Esophagus squamous epithelium (tissue), 5 donors: ENCODE results near the gene KLLN. TPM values are rescaled to one million over a fixed set of nuclear protein-coding genes. Genes with fewer than 3 reads are reported as not detected.
"Not testable (repeated sequence)": the region's sequence is repeated elsewhere in the genome, so short reads cannot be mapped to it uniquely, and the experiment has no call there.

ENCODE experiments used
- DNase-seq: peaks from one replicate; lab custom pipeline; 2025; lab: John Stamatoyannopoulos, UW
- H3K27ac ChIP-seq, 4 donors: fragments of 200-600 bp; sonication (generic); one replicate each; pipeline ENCODE4 v1.5.1; 2016 to 2019; ENCODE audit warnings: mild to moderate bottlenecking in 1 of 4
- H3K27me3 ChIP-seq, 4 donors: fragments of 200-600 bp; sonication (generic); 1 replicate in 3 of 4; 2 replicates in 1 of 4; pipeline versions ENCODE4 v1.5.1 to v1.6.0; 2017 to 2021; ENCODE audit warnings: antibody characterized with exemption in 1 of 4
- H3K36me3 ChIP-seq, 3 donors: fragments of 200-600 bp; sonication (generic); one replicate each; pipeline ENCODE4 v1.5.1; 2016 to 2019
- H3K4me1 ChIP-seq, 3 donors: fragments of 200-600 bp; sonication (generic); one replicate each; pipeline ENCODE4 v1.5.1; 2017 to 2019
- H3K4me3 ChIP-seq, 4 donors: fragments of 200-600 bp; sonication (generic); 1 replicate in 3 of 4; 2 replicates in 1 of 4; pipeline ENCODE4 v1.5.1; 2016 to 2019; ENCODE audit warnings: mild to moderate bottlenecking in 2 of 4, moderate library complexity in 1 of 4
- H3K9me3 ChIP-seq, 3 donors: fragments of 200-600 bp; sonication (generic); one replicate each; pipeline ENCODE4 v1.5.1; 2016 to 2019
- POLR2A ChIP-seq, 4 donors: fragments of 450-650 bp; IDR thresholded peaks; one replicate each; pipeline ENCODE4 v1.6.1; 2017; ENCODE audit warnings: antibody characterized with exemption in 4 of 4, mild to moderate bottlenecking in 4 of 4, moderate library complexity in 3 of 4
- WGBS, 2 donors: methylation state at CpG; one replicate each; pipeline ENCODE4 v1.1.5; 2018; 5-methylcytosine and 5-hydroxymethylcytosine counted together
- intact Hi-C: fragments of 100-400 bp; cut with DNase I; formaldehyde crosslinking; loops from one replicate; pipeline ENCODE4 v1.15.0; 2022
- total RNA-seq, 4 donors: library from RNA; depleted of rRNA; stranded (reverse); fragments of >200 nt; gene quantifications; one replicate each; pipeline ENCODE4 v1.1.0, GENCODE V29; 2016
- TF ChIP-seq, protein P1 (sequence below), 6 experiments: fragments of 450-650 bp in 4 of 6; fragments of 200-600 bp in 2 of 6; sonication (generic) in 2 of 6; IDR thresholded peaks; one replicate each; pipeline ENCODE4 v1.5.1; 2016 to 2019; ENCODE audit warnings: antibody characterized with exemption in 6 of 6, mild to moderate bottlenecking in 4 of 6, moderate library complexity in 4 of 6
- donor health status: DM: yes; HTN: yes; CAD: no.

Gene KLLN
- total RNA-seq, 4 donors from 2014 or later = 0.11 to 0.91 (median 0.40) TPM

DNA sequence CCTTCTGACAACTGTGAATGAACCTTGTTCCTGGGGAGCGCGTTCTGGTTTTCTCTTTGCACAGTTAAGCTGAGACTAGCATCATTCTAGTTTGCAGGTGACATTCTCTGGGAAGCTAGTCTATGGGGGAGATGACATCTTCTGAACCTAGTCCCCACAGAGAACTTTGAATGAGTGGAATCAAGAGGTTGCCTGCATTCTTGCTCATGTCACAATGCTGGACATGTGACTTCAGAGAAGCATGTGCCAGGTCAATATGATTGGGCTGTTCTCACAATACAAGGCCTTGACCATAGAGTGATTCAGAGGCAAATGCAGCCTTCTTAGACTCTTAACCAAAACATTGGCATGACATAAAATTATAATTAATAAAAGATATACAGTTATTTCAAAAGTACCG is 22.1 kb downstream of the KLLN start:
- Histone ChIP-seq H3K4me1 (peaks cover 3 to 51% (median 23%) of the 10 kb centered on the region in 3 donors), H3K4me3 (no peak overlapping the region), H3K27ac (no peak overlapping the region), H3K27me3 (no peaks in the 10 kb centered on the region), H3K36me3 (no peaks in the 10 kb centered on the region), H3K9me3 (no peaks in the 10 kb centered on the region)
- intact Hi-C loops = no loop called here
- TF ChIP-seq, protein P1, sequence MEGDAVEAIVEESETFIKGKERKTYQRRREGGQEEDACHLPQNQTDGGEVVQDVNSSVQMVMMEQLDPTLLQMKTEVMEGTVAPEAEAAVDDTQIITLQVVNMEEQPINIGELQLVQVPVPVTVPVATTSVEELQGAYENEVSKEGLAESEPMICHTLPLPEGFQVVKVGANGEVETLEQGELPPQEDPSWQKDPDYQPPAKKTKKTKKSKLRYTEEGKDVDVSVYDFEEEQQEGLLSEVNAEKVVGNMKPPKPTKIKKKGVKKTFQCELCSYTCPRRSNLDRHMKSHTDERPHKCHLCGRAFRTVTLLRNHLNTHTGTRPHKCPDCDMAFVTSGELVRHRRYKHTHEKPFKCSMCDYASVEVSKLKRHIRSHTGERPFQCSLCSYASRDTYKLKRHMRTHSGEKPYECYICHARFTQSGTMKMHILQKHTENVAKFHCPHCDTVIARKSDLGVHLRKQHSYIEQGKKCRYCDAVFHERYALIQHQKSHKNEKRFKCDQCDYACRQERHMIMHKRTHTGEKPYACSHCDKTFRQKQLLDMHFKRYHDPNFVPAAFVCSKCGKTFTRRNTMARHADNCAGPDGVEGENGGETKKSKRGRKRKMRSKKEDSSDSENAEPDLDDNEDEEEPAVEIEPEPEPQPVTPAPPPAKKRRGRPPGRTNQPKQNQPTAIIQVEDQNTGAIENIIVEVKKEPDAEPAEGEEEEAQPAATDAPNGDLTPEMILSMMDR (IDR thresholded peaks at IDR 0.05) = no peak
- no peak for TF ChIP-seq POLR2A (IDR thresholded peaks at IDR 0.05)
- WGBS, 2 donors = 89 to 91% methylated on average over 3 of the region's 3 CpGs
- DNase-seq = no peak

DNA sequence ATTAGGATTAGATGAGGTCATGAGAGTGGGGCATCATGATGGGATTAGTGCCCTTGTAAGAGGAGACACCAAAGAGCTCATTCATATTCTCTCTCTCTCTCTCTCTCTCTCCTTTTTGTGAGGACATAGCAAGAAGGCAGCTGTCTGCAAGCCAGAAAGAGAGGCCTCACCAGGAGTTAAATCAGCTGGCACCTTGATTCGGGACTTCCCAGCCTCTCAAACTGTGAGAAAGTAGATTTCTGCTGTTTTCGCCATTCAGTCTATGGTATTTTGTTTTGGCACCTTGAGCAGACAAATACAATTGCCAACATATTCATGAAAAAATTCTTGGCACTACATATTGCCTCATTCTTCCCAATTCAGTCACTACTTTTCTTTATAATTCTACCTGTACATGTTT is 24.7 kb downstream of the KLLN start:
- DNase-seq = no peak
- 34 to 41% methylated on average over 2 of the region's 2 CpGs for WGBS, 2 donors
- H3K36me3 ChIP-seq = no peaks in the 10 kb centered on the region
- intact Hi-C loops = no loop called here
- no peak for TF ChIP-seq POLR2A (IDR thresholded peaks at IDR 0.05)
- TF ChIP-seq, protein P1 (IDR thresholded peaks at IDR 0.05) = no peak
- no peaks in the 10 kb centered on the region for H3K27me3 ChIP-seq
- peaks cover 3 to 33% (median 16%) of the 10 kb centered on the region in 3 donors for H3K4me1 ChIP-seq
- H3K9me3 ChIP-seq = no peaks in the 10 kb centered on the region
- H3K27ac ChIP-seq = no peak overlapping the region
- H3K4me3 ChIP-seq = no peak overlapping the region

DNA sequence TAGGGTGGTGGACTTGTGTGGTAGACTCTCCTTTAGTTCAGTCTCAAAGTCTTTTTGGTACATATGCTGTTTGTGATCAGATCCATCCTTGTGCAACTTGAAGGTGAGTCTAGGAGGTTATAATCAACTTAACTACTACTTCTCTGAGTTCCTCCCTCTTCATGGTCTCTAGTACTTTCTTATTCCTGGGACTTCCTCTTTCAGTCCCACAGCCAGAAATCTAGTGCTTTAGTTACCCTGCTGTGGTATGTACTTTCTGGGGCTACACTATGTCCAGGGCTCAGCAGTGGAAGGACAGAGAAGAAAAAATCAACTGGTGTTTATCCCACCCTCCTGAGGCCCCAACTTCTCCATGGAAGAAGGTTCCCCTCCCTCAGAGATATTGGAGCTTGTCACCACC is 25.9 kb downstream of the KLLN start:
- peaks cover 3 to 23% (median 6%) of the 10 kb centered on the region in 3 donors for H3K4me1 ChIP-seq
- H3K9me3 ChIP-seq = no peaks in the 10 kb centered on the region
- DNase-seq = no peak
- intact Hi-C loops = no loop called here
- H3K27ac ChIP-seq = no peak overlapping the region
- no peaks in the 10 kb centered on the region for H3K36me3 ChIP-seq
- no peaks in the 10 kb centered on the region for H3K27me3 ChIP-seq
- no peak overlapping the region for H3K4me3 ChIP-seq
- TF ChIP-seq, protein P1 (IDR thresholded peaks at IDR 0.05) = no peak
- no peak for TF ChIP-seq POLR2A (IDR thresholded peaks at IDR 0.05)

DNA sequence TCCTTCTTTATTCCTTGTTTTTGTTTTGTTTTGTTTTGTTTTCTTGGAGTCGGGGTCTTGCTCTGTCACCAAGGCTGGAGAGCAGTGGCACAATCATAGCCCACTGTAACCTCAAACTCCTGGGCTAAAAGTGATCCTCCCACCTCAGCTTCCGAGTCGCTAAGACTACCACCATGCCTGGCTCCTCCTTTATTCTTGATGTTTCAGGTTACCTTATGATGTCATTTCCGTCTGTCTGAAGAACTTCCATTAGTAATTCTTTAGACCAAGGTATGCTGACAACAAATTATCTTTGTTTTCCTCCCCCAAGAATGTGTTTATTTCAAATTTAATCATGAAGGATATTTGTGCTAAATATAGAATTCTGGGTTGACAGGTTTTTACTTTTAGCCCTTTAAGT is 27.2 kb downstream of the KLLN start:
- no peak for DNase-seq
- H3K4me3 ChIP-seq = no peak overlapping the region
- intact Hi-C loops = no loop called here
- H3K9me3 ChIP-seq = no peaks in the 10 kb centered on the region
- no peaks in the 10 kb centered on the region for H3K36me3 ChIP-seq
- peaks cover 3 to 15% (median 6%) of the 10 kb centered on the region in 3 donors for H3K4me1 ChIP-seq
- no peak overlapping the region for H3K27ac ChIP-seq
- 92 to 95% methylated on average over 4 of the region's 4 CpGs for WGBS, 2 donors
- H3K27me3 ChIP-seq = no peaks in the 10 kb centered on the region
- TF ChIP-seq POLR2A (IDR thresholded peaks at IDR 0.05) = no peak
- TF ChIP-seq, protein P1 (IDR thresholded peaks at IDR 0.05) = no peak

DNA sequence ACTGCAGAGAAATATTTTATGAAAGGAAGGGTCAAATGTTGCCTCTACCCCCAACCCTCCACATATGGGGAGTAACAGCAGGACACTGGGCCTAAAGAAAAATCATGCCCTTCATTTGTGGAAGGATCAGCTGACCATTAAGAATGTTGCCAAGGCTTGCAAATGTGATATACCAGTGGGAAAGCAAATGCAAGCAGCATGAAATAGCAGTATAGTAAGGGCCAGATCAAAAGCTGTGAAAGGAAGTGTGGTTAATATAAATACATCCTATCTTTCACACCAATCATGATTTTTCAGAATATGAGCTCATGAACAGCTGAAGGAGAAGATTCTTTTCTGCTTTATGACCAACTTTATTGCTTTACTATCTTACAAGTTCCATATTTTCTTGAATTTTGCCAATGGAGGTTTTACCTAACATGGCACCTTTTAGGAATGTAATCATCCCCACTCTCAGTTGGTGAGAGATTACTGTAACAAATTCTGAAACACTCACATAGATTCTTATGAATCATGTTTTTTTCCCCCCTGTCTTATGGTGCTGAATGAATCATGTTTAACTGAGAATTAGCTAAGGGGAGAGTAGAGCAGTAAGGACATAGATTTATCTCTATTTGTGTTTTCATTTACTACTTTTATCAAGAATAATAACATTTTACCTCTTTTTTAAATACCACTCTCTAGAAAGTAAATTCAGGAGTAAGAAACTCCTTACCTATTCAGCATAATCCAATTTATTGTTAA is 33.2 kb downstream of the KLLN start:
- H3K4me1 ChIP-seq = no peaks in the 10 kb centered on the region
- H3K36me3 ChIP-seq = no peaks in the 10 kb centered on the region
- no peaks in the 10 kb centered on the region for H3K27me3 ChIP-seq
- intact Hi-C loops = no loop called here
- no peaks in the 10 kb centered on the region for H3K9me3 ChIP-seq
- no peak for DNase-seq
- TF ChIP-seq, protein P1 (IDR thresholded peaks at IDR 0.05) = no peak
- no peak for TF ChIP-seq POLR2A (IDR thresholded peaks at IDR 0.05)
- no peak overlapping the region for H3K27ac ChIP-seq
- H3K4me3 ChIP-seq = no peak overlapping the region

DNA sequence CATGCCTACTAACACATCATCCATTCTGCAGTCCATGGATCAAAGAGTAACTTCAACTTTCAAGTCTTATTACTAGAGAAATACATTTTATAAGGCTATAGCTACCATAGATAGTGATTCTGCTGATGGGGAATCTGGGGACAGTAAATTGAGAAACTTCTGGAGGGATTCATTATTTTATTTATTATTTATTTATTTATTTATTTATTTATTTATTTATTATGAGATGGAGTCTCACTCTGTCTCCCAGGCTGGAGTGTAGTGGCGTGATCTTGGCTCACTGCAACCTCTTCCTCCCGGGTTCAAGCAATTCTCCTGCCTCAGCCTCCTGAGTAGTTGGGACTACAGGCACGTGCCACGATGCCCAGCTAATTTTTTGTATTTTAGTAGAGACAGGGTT is 34.3 kb downstream of the KLLN start:
- H3K4me3 ChIP-seq, H3K27ac ChIP-seq, H3K4me1 ChIP-seq, H3K27me3 ChIP-seq, H3K36me3 ChIP-seq, intact Hi-C loops, H3K9me3 ChIP-seq, DNase-seq: not testable (repeated sequence)
- whole genome bisulfite sequencing, 2 donors = 94 to 100% methylated on average over 2 to 4 of the region's 4 CpGs
